WTC11 (cell line): ENCODE data around the gene CACNA1C. TPM values are rescaled to one million over a fixed set of nuclear protein-coding genes. Genes with fewer than 3 reads are reported as not detected.

ENCODE experiments used
- ATAC-seq: fragments of 200-7000 bp; cut with Tn5 transposase; 2 replicates; pipeline ENCODE4 v1.10.0; 2021; ENCODE audit warnings: mild to moderate bottlenecking, moderate library complexity
- CTCF ChIA-PET: fragments of 300-600 bp; sonication (Branson Sonifier 250); formaldehyde crosslinking; loops from one replicate; lab custom pipeline; 2021; ENCODE audit warnings: antibody characterized with exemption; lab: Charles Lee
- POLR2A ChIA-PET: fragments of 350-600 bp; sonication (Branson Sonifier 250); formaldehyde crosslinking; loops from one replicate; lab custom pipeline; 2021; ENCODE audit warnings: antibody characterized with exemption; lab: Charles Lee
- DNase-seq: peaks from one replicate; pipeline ENCODE4 v3.0.0; 2021; ENCODE audit warnings: low spot score
- H3K27ac Mint-ChIP-seq: 2 replicates; pipeline ENCODE4 v1.8.0; 2021; ENCODE audit warnings: mixed read lengths
- H3K27me3 Mint-ChIP-seq: 2 replicates; pipeline ENCODE4 v1.8.0; 2021; ENCODE audit warnings: low read depth, mild to moderate bottlenecking, moderate library complexity, mixed read lengths
- H3K36me3 Mint-ChIP-seq: 2 replicates; pipeline ENCODE4 v1.8.0; 2021; ENCODE audit warnings: mixed read lengths
- H3K4me1 Mint-ChIP-seq: 2 replicates; pipeline ENCODE4 v1.8.0; 2022; ENCODE audit warnings: mixed read lengths
- H3K4me3 Mint-ChIP-seq: 2 replicates; pipeline ENCODE4 v1.8.0; 2021; ENCODE audit warnings: mild to moderate bottlenecking, moderate library complexity, mixed read lengths
- H3K9me3 Mint-ChIP-seq: 2 replicates; pipeline ENCODE4 v1.8.0; 2021; ENCODE audit warnings: mixed read lengths
- CBFB ChIP-seq: sonication (generic); formaldehyde crosslinking; IDR thresholded peaks from 2 replicates; pipeline ENCODE4 v1.8.1; 2022; ENCODE audit warnings: mild to moderate bottlenecking, low read depth, missing genetic modification reagents
- CREB1 ChIP-seq: sonication (generic); formaldehyde crosslinking; IDR thresholded peaks from 2 replicates; pipeline ENCODE4 v1.8.0; 2023; ENCODE audit warnings: mild to moderate bottlenecking, missing genetic modification reagents
- EMX1 ChIP-seq: fragments of 250-450 bp; sonication (Bioruptor Pico); IDR thresholded peaks from 2 replicates; pipeline ENCODE4 v1.8.0; 2021; ENCODE audit warnings: mild to moderate bottlenecking
- FOXJ3 ChIP-seq: sonication (generic); formaldehyde crosslinking; IDR thresholded peaks from 2 replicates; pipeline ENCODE4 v1.9.0; 2021; ENCODE audit warnings: missing genetic modification reagents, mild to moderate bottlenecking, borderline replicate concordance
- FOXK1 ChIP-seq: sonication (generic); formaldehyde crosslinking; IDR thresholded peaks from 2 replicates; pipeline ENCODE4 v1.8.0; 2022; ENCODE audit warnings: mild to moderate bottlenecking, moderate library complexity, missing genetic modification reagents
- JUN ChIP-seq: sonication (generic); formaldehyde crosslinking; IDR thresholded peaks from 2 replicates; pipeline ENCODE4 v1.8.0; 2023; ENCODE audit warnings: mild to moderate bottlenecking, missing genetic modification reagents
- NFATC4 ChIP-seq: fragments of 250-450 bp; sonication (Bioruptor Pico); IDR thresholded peaks from 2 replicates; pipeline ENCODE4 v1.9.0; 2021; ENCODE audit warnings: mild to moderate bottlenecking
- NFE2L1 ChIP-seq: sonication (generic); formaldehyde crosslinking; IDR thresholded peaks from 2 replicates; pipeline ENCODE4 v1.8.1; 2023; ENCODE audit warnings: missing genetic modification reagents
- NFYB ChIP-seq: sonication (generic); formaldehyde crosslinking; conservative IDR thresholded peaks from 2 replicates; pipeline ENCODE4 v1.8.0; 2022; ENCODE audit warnings: low read depth, missing genetic modification reagents
- NR3C1 ChIP-seq: sonication (generic); formaldehyde crosslinking; conservative IDR thresholded peaks from 2 replicates; pipeline ENCODE4 v1.8.1; 2023; ENCODE audit warnings: low read depth, mild to moderate bottlenecking, missing genetic modification reagents
- ZNF263 ChIP-seq: sonication (generic); formaldehyde crosslinking; IDR thresholded peaks from 2 replicates; pipeline ENCODE4 v1.8.1; 2022; ENCODE audit warnings: low read depth, mild to moderate bottlenecking, moderate library complexity, missing genetic modification reagents
- ZNF317 ChIP-seq: sonication (generic); formaldehyde crosslinking; IDR thresholded peaks from 2 replicates; pipeline ENCODE4 v1.8.1; 2023; ENCODE audit warnings: low read depth, mild to moderate bottlenecking, moderate library complexity, missing genetic modification reagents, borderline replicate concordance
- total RNA-seq: library from RNA; stranded (reverse); gene quantifications from 3 replicates; pipeline ENCODE4 v1.2.3, GENCODE V29; 2021
- TF ChIP-seq, protein P1 (sequence below): sonication (generic); formaldehyde crosslinking; IDR thresholded peaks from 2 replicates; pipeline ENCODE4 v1.8.0; 2022; ENCODE audit warnings: mild to moderate bottlenecking, missing genetic modification reagents
- TF ChIP-seq, protein P2 (sequence below): fragments of 200-600 bp; IDR thresholded peaks from 2 replicates; pipeline ENCODE4 v1.8.0; 2022; ENCODE audit warnings: antibody characterized with exemption
- TF ChIP-seq, protein P3 (sequence below): sonication (generic); formaldehyde crosslinking; IDR thresholded peaks from 2 replicates; pipeline ENCODE4 v1.8.1; 2022; ENCODE audit warnings: low read depth, missing genetic modification reagents, borderline replicate concordance

Gene CACNA1C
- total RNA-seq, 1 experiment from 2014 or later: 1.7 TPM

DNA sequence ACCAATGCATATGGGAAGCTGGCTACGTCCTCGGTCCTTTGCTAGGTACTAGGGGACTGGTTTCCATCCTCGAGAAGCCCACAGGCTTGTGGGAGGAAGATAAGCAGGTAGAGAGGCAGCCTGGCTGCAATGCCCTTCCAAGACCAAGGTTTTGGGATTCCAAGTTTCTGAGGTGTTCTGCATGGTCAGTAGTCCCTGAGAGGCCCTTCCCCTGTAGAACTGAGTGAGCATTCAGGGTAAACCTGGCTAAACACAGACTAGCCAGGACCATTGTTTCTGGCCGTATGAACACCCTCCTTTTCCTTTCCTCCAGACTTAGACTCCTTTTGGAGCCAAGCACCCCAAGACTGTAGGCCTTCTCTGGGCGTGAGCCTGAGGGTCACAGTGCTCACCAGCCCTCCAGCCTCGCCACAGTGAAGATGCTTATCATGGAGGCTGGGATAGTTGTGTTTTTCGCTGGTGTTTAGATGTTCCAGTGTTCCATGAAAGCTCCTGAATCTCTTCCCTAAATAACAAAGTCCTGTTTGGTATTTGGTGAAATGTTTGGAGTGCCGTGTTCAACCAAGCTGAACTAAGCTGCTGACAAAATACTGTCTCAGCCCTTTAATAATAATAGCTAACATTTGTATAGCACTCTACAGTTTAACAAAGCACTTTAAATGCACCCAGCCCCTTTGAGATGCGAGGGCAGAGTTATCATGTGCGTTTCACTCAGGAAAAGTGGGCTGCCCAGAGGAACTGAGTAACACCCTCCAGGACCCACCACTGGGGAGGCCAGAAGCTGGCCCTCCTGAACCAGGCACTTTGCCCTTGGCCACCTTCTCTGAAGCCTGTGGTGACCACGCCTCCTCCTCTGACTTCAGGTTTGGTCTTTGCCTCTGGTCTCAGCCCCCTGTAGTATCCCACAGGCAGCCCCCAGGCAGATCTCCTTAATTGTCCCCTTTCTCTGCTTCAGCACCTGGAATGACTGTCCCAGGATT is 284.5 kb downstream of the CACNA1C start:
- DNase-seq (no peak), ATAC-seq (no peak)
- no peaks in the 10 kb centered on the region; the same call in 1 of the 2 replicates for H3K27me3 Mint-ChIP-seq
- H3K9me3 Mint-ChIP-seq: no peaks in the 10 kb centered on the region
- TF ChIP-seq, protein P1, sequence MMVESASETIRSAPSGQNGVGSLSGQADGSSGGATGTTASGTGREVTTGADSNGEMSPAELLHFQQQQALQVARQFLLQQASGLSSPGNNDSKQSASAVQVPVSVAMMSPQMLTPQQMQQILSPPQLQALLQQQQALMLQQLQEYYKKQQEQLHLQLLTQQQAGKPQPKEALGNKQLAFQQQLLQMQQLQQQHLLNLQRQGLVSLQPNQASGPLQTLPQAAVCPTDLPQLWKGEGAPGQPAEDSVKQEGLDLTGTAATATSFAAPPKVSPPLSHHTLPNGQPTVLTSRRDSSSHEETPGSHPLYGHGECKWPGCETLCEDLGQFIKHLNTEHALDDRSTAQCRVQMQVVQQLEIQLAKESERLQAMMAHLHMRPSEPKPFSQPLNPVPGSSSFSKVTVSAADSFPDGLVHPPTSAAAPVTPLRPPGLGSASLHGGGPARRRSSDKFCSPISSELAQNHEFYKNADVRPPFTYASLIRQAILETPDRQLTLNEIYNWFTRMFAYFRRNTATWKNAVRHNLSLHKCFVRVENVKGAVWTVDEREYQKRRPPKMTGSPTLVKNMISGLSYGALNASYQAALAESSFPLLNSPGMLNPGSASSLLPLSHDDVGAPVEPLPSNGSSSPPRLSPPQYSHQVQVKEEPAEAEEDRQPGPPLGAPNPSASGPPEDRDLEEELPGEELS (CRISPR knock-in tag): no peak
- no peak for TF ChIP-seq ZNF317 (CRISPR knock-in tag)
- CTCF ChIA-PET: no interaction called here
- no peaks in the 10 kb centered on the region for H3K36me3 Mint-ChIP-seq
- no peak overlapping the region for H3K4me3 Mint-ChIP-seq
- H3K27ac Mint-ChIP-seq: no peak overlapping the region
- POLR2A ChIA-PET: no interaction called here
- peaks cover 9% of the 10 kb centered on the region for H3K4me1 Mint-ChIP-seq

DNA sequence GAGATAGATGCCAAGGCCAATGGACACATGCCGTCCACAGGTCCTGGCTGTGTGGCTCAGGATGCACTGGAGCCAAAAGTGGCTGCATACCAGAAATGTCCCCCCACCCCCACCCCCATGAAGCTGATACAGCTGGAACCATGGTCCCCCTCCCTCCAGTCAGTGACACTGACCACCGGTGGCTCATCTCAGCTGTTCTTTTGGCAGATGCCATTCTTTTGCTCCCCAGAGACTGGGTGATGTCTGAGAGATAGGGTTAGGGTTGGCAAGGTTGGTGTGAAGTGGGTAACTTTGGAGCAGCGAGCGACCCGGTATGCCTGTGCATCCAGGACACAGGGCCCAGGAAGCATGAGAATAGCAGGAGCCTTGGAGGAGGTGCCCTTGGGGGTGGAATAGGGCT is 285.6 kb downstream of the CACNA1C start:
- Mint-ChIP-seq H3K36me3 (no peaks in the 10 kb centered on the region), H3K4me1 (peaks cover 12% of the 10 kb centered on the region), H3K9me3 (no peaks in the 10 kb centered on the region), H3K27me3 (no peaks in the 10 kb centered on the region; the same call in 1 of the 2 replicates), H3K27ac (no peak overlapping the region), H3K4me3 (no peak overlapping the region)
- no peak for TF ChIP-seq NFATC4 (CRISPR knock-in tag)
- no peak for TF ChIP-seq NFE2L1
- no peak for ATAC-seq
- CTCF ChIA-PET: interaction anchor here (1.4 kb wide), 1 partner anchor 286 kb away, joined by 3 read pairs; no protein-coding TSS in a partner anchor
- POLR2A ChIA-PET: interaction anchor here (0.6 kb wide), 1 partner anchor 88 kb away, joined by 3 read pairs; no protein-coding TSS in a partner anchor
- no peak for DNase-seq

DNA sequence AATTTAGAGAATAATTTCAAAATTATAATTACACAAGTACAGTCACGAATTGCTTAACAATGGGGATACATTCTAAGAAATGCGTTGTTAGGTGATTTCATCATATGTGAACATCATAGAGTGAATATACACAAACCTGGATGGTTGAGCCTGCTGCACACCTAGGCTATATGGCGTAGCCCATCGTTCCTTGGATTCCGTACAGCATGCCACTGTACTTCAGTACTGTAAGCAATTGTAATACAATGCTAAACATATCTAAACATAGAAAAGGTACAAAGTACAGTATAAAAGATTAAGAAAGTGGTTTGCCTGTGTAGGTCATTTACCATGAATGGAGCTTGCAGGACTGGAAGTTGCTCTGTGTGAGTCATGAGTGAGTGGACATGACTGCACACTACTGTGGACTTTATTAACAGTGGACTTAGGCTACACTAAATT is 286.2 kb downstream of the CACNA1C start:
- ChIA-PET CTCF (interaction anchor here (1.4 kb wide), 1 partner anchor 286 kb away, joined by 3 read pairs; no protein-coding TSS in a partner anchor), POLR2A (interaction anchor here (0.6 kb wide), 1 partner anchor 89 kb away, joined by 3 read pairs; no protein-coding TSS in a partner anchor)
- H3K4me1 Mint-ChIP-seq: peaks cover 18% of the 10 kb centered on the region
- H3K4me3 Mint-ChIP-seq: no peak overlapping the region
- no peak for DNase-seq
- H3K27ac Mint-ChIP-seq: no peak overlapping the region
- no peaks in the 10 kb centered on the region for H3K9me3 Mint-ChIP-seq
- H3K27me3 Mint-ChIP-seq: no peaks in the 10 kb centered on the region; the same call in 1 of the 2 replicates
- no peak for TF ChIP-seq CBFB
- TF ChIP-seq, protein P2, sequence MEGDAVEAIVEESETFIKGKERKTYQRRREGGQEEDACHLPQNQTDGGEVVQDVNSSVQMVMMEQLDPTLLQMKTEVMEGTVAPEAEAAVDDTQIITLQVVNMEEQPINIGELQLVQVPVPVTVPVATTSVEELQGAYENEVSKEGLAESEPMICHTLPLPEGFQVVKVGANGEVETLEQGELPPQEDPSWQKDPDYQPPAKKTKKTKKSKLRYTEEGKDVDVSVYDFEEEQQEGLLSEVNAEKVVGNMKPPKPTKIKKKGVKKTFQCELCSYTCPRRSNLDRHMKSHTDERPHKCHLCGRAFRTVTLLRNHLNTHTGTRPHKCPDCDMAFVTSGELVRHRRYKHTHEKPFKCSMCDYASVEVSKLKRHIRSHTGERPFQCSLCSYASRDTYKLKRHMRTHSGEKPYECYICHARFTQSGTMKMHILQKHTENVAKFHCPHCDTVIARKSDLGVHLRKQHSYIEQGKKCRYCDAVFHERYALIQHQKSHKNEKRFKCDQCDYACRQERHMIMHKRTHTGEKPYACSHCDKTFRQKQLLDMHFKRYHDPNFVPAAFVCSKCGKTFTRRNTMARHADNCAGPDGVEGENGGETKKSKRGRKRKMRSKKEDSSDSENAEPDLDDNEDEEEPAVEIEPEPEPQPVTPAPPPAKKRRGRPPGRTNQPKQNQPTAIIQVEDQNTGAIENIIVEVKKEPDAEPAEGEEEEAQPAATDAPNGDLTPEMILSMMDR: no peak
- TF ChIP-seq NR3C1 (CRISPR knock-in tag): no peak
- no peak for TF ChIP-seq CREB1 (CRISPR knock-in tag)
- ATAC-seq: no peak
- H3K36me3 Mint-ChIP-seq: no peaks in the 10 kb centered on the region

DNA sequence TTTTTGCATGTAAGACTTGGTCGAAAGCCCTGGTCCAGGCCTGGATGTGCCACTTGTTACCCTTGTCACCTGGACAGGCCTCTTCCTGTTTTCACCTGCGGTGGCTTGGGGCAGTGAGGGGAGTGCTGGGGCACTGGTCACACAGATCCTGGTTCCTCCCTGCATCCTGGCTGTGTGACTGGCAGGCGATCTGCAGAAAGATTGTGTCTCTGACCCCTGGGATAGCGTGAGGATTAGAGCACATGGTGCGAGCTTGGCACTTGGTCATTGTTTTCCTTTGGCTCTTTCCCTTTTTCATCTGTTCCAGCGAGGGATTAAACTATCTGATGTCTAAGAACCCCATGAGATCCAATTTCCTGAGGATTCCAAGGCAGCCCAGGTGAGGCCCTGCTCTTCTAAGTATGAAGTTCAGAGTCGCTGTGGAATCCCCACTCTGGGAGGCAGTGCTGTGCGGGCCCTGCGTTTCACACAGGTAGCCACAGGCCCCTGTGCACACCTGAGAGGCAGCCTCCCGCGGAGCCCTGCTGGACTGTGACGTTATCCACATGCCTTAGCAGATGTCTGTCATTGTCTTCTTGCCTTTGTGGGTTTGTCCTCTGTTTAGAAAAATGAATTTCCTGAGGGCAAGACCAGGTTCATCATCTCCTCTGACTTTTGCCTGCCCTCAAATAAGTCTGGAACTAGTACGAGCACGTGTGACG is 288.4 kb downstream of the CACNA1C start:
- Mint-ChIP-seq H3K27ac (0 out of 2 replicates have a peak overlapping the region, but pooled peaks have one; percentile 12), H3K4me3 (no peak overlapping the region)
- no peak for DNase-seq
- TF ChIP-seq, protein P3, sequence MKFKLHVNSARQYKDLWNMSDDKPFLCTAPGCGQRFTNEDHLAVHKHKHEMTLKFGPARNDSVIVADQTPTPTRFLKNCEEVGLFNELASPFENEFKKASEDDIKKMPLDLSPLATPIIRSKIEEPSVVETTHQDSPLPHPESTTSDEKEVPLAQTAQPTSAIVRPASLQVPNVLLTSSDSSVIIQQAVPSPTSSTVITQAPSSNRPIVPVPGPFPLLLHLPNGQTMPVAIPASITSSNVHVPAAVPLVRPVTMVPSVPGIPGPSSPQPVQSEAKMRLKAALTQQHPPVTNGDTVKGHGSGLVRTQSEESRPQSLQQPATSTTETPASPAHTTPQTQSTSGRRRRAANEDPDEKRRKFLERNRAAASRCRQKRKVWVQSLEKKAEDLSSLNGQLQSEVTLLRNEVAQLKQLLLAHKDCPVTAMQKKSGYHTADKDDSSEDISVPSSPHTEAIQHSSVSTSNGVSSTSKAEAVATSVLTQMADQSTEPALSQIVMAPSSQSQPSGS (CRISPR knock-in tag): no peak
- TF ChIP-seq, protein P1 (CRISPR knock-in tag): no peak
- TF ChIP-seq NFYB (CRISPR knock-in tag) (no peak), FOXJ3 (CRISPR knock-in tag) (no peak), JUN (CRISPR knock-in tag) (no peak), EMX1 (CRISPR knock-in tag) (no peak), FOXK1 (no peak), CREB1 (CRISPR knock-in tag) (no peak), ZNF263 (CRISPR knock-in tag) (no peak)

More for the DNA sequence above, 288.4 kb downstream of the CACNA1C start:
- Mint-ChIP-seq H3K27me3 (no peaks in the 10 kb centered on the region), H3K9me3 (no peaks in the 10 kb centered on the region), H3K4me1 (peaks cover 31% of the 10 kb centered on the region), H3K36me3 (no peaks in the 10 kb centered on the region)
- CTCF ChIA-PET: no interaction called here
- POLR2A ChIA-PET: no interaction called here
- ATAC-seq: no peak
